Ovary (tissue), 3 donors: ENCODE results near the gene LAIR1.

ENCODE experiments used
- EP300 ChIP-seq: sonication (generic); formaldehyde crosslinking; IDR thresholded peaks from one replicate; pipeline ENCODE4 v1.6.1; 2017; ENCODE audit warnings: antibody characterized with exemption
- POLR2A ChIP-seq: fragments of 450-650 bp; IDR thresholded peaks from one replicate; pipeline ENCODE4 v1.6.1; 2017; ENCODE audit warnings: antibody characterized with exemption, mild to moderate bottlenecking, moderate library complexity
- TF ChIP-seq, protein P1 (sequence below), 3 donors: fragments of 450-650 bp in 2 of 3; fragments of 200-600 bp in 1 of 3; IDR thresholded peaks; one replicate each; pipeline versions ENCODE4 v1.5.1 to v1.8.0; 2016 to 2022; ENCODE audit warnings: antibody characterized with exemption in 3 of 3, mild to moderate bottlenecking in 1 of 3
- donor health status: DM: no; HTN: no; CAD: no.

DNA sequence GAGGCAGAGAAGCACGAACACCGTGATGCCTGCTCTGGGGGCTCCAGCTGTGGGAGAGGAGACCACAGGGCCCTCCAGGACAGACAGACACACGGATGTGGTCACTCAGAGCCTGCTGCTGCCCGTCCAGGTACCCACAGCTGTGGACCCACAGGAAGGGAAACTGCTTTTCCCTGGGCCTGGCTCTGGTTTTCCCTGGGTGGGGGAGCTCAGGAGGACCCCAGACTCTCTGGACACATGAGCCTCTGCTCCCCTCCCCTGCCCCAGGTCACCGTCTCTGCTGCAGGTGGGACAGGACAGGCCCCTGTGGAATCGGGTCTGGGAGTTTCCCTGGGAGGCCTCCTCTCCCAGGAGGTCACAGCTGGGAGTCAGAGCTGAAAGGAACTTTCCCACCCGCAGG lies 33.1 kb downstream of the LAIR1 start:
- TF ChIP-seq POLR2A (no peak), EP300 (no peak)
- TF ChIP-seq, protein P1, sequence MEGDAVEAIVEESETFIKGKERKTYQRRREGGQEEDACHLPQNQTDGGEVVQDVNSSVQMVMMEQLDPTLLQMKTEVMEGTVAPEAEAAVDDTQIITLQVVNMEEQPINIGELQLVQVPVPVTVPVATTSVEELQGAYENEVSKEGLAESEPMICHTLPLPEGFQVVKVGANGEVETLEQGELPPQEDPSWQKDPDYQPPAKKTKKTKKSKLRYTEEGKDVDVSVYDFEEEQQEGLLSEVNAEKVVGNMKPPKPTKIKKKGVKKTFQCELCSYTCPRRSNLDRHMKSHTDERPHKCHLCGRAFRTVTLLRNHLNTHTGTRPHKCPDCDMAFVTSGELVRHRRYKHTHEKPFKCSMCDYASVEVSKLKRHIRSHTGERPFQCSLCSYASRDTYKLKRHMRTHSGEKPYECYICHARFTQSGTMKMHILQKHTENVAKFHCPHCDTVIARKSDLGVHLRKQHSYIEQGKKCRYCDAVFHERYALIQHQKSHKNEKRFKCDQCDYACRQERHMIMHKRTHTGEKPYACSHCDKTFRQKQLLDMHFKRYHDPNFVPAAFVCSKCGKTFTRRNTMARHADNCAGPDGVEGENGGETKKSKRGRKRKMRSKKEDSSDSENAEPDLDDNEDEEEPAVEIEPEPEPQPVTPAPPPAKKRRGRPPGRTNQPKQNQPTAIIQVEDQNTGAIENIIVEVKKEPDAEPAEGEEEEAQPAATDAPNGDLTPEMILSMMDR (IDR thresholded peaks at IDR 0.05): no peak
